Measurements from ENCODE around the gene SOX4. TPM values are rescaled to one million over a fixed set of nuclear protein-coding genes. Genes with fewer than 3 reads are reported as not detected.

The SOX4 gene
- total and polyA plus RNA-seq, 2 donors (not counting 1 experiment from before 2014, with no cell fraction given), result 3.5 to 5.0 TPM

DNA sequence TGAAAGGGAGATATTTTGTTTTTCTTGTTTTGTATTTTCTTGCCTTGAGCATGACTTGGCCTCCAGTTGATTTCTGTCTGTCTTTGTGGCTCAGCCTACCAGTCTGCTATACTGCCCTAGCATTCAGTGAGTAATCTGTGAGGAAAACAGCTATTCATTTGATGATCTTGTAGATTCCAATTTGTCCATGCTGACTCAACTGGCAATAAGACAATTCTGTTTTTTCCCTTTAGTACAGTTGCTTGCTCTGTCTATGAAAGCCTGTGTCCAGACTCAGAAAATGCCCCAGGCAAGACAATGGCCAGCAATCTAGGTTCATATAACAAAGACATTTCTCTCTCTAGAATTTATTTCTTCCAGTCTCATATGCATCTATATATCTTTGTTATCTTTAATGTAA lies 10.9 kb upstream of the SOX4 start:
- ATAC-seq (ENCODE audit: low read depth) (no peak), DNase-seq (no peak)
- Histone ChIP-seq H3K9ac (ENCODE audit: low read length) (no peak overlapping the region), H4K20me1 (ENCODE audit: control insufficient read depth, insufficient read depth, low read length, poor library complexity, severe bottlenecking) (no peaks in the 10 kb centered on the region), H3K27me3 (replicated peaks in 1 of 4; ENCODE audit: control extremely low read depth in 1 of 4, control insufficient read depth in 3 of 4, insufficient read depth in 4 of 4, low read length in 3 of 4) (peaks cover 0 to 6% (median 0%) of the 10 kb centered on the region in 4 experiments), H3K4me2 (replicated peaks; ENCODE audit: low read depth, low read length, poor library complexity, severe bottlenecking) (no peak overlapping the region), H3K36me3 (replicated peaks in 1 of 2; ENCODE audit: control extremely low read depth in 1 of 2, control insufficient read depth in 1 of 2, extremely low read depth in 1 of 2, insufficient read depth in 2 of 2, low read length in 1 of 2) (no peaks in the 10 kb centered on the region), H2AFZ (ENCODE audit: insufficient read depth, low read depth, low read length, poor library complexity, severe bottlenecking) (no peak overlapping the region), H3K79me2 (ENCODE audit: control insufficient read depth, insufficient read depth, low read length) (no peaks in the 10 kb centered on the region), H3K27ac (ENCODE audit: low read length in 2 of 2) (no peak overlapping the region), H3K9me3 (ENCODE audit: control extremely low read depth in 1 of 3, control insufficient read depth in 2 of 3, insufficient read depth in 1 of 3, low read length in 2 of 3) (peaks cover 0 to 23% (median 11%) of the 10 kb centered on the region in 3 donors), H3K4me3 (ENCODE audit: control extremely low read depth in 1 of 5, extremely low read depth in 1 of 5, insufficient read depth in 1 of 5, low read depth in 2 of 5, low read length in 4 of 5) (no peak overlapping the region), H3K4me1 (ENCODE audit: control insufficient read depth in 2 of 2, insufficient read depth in 2 of 2, low read length in 2 of 2) (peaks cover 6 to 11% of the 10 kb centered on the region in 2 donors)
- peaks cover 10% of the 10 kb centered on the region for H3K4me1 Mint-ChIP-seq
- H3K4me3 Mint-ChIP-seq, result no peak overlapping the region
- intact Hi-C loops (cut with micrococcal nuclease), result no loop called here
- ChIA-PET CTCF (interaction anchor here (0.6 kb wide), 1 partner anchor 73 kb away, joined by 3 read pairs; no protein-coding TSS in a partner anchor), POLR2A (no interaction called here)
- H3K27ac Mint-ChIP-seq, result no peak overlapping the region
- H3K9me3 Mint-ChIP-seq (ENCODE audit: insufficient read depth), result peaks cover 15% of the 10 kb centered on the region
- peaks cover 3% of the 10 kb centered on the region for H3K27me3 Mint-ChIP-seq
- TF ChIP-seq, protein P1, sequence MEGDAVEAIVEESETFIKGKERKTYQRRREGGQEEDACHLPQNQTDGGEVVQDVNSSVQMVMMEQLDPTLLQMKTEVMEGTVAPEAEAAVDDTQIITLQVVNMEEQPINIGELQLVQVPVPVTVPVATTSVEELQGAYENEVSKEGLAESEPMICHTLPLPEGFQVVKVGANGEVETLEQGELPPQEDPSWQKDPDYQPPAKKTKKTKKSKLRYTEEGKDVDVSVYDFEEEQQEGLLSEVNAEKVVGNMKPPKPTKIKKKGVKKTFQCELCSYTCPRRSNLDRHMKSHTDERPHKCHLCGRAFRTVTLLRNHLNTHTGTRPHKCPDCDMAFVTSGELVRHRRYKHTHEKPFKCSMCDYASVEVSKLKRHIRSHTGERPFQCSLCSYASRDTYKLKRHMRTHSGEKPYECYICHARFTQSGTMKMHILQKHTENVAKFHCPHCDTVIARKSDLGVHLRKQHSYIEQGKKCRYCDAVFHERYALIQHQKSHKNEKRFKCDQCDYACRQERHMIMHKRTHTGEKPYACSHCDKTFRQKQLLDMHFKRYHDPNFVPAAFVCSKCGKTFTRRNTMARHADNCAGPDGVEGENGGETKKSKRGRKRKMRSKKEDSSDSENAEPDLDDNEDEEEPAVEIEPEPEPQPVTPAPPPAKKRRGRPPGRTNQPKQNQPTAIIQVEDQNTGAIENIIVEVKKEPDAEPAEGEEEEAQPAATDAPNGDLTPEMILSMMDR (IDR thresholded peaks at IDR 0.05), result no peak
- TF ChIP-seq EZH2 (IDR thresholded peaks at IDR 0.05; ENCODE audit: borderline replicate concordance, insufficient read depth, low read depth, low read length, poor library complexity, severe bottlenecking), result no peak

GRCh38 chr6:21586300-21586699 lies 7.3 kb upstream of the SOX4 start:
- CTCF ChIA-PET, result interaction anchor here (1.6 to 5.1 kb wide), 2 partner anchors 10 to 1021 kb away, joined by 4 to 106 read pairs; no protein-coding TSS in a partner anchor
- H3K79me2 ChIP-seq (ENCODE audit: control insufficient read depth, insufficient read depth, low read length), result no peaks in the 10 kb centered on the region
- DNase-seq (no peak), ATAC-seq (ENCODE audit: low read depth) (no peak)
- H3K27ac ChIP-seq (ENCODE audit: low read length in 2 of 2), result no peak overlapping the region
- peak overlapping the region; percentile 89 for H2AFZ ChIP-seq (ENCODE audit: insufficient read depth, low read depth, low read length, poor library complexity, severe bottlenecking)
- no peak overlapping the region for H3K4me3 ChIP-seq (ENCODE audit: control extremely low read depth in 1 of 5, extremely low read depth in 1 of 5, insufficient read depth in 1 of 5, low read depth in 2 of 5, low read length in 4 of 5)
- no CpG with 5 or more reads among the region's 3 CpGs for WGBS (ENCODE audit: insufficient coverage)
- peaks cover 6 to 18% of the 10 kb centered on the region in 2 donors for H3K4me1 ChIP-seq (ENCODE audit: control insufficient read depth in 2 of 2, insufficient read depth in 2 of 2, low read length in 2 of 2)
- H3K9me3 Mint-ChIP-seq (ENCODE audit: insufficient read depth), result peaks cover 8% of the 10 kb centered on the region
- intact Hi-C loops (cut with micrococcal nuclease), result loop anchor here (5.0 kb wide), 2 partner anchors 81 to 799 kb away; no protein-coding TSS in a partner anchor
- H3K27me3 Mint-ChIP-seq, result peaks cover 3% of the 10 kb centered on the region
- H3K4me1 Mint-ChIP-seq, result peaks cover 14% of the 10 kb centered on the region
- H3K27ac Mint-ChIP-seq, result no peak overlapping the region
- H3K36me3 ChIP-seq (replicated peaks in 1 of 2; ENCODE audit: control extremely low read depth in 1 of 2, control insufficient read depth in 1 of 2, extremely low read depth in 1 of 2, insufficient read depth in 2 of 2, low read length in 1 of 2), result no peaks in the 10 kb centered on the region
- peaks cover 0 to 7% (median 6%) of the 10 kb centered on the region in 3 donors for H3K9me3 ChIP-seq (ENCODE audit: control extremely low read depth in 1 of 3, control insufficient read depth in 2 of 3, insufficient read depth in 1 of 3, low read length in 2 of 3)
- H3K4me2 ChIP-seq (replicated peaks; ENCODE audit: low read depth, low read length, poor library complexity, severe bottlenecking), result no peak overlapping the region
- no peak overlapping the region for H3K9ac ChIP-seq (ENCODE audit: low read length)
- H4K20me1 ChIP-seq (ENCODE audit: control insufficient read depth, insufficient read depth, low read length, poor library complexity, severe bottlenecking), result no peaks in the 10 kb centered on the region
- H3K27me3 ChIP-seq (replicated peaks in 1 of 4; ENCODE audit: control extremely low read depth in 1 of 4, control insufficient read depth in 3 of 4, insufficient read depth in 4 of 4, low read length in 3 of 4), result peaks cover 0 to 10% (median 0%) of the 10 kb centered on the region in 4 experiments
- POLR2A ChIA-PET, result no interaction called here
- H3K4me3 Mint-ChIP-seq, result peak overlapping the region; percentile 98
- TF ChIP-seq, protein P1 (IDR thresholded peaks at IDR 0.05), result no peak
- no peak for TF ChIP-seq EZH2 (IDR thresholded peaks at IDR 0.05; ENCODE audit: borderline replicate concordance, insufficient read depth, low read depth, low read length, poor library complexity, severe bottlenecking)

Data from B cell (primary cell).